Brain microvascular endothelial cell (primary cell): Measurements from ENCODE around the gene L2HGDH.

ENCODE experiments used
- DNase-seq: peaks from one replicate; pipeline ENCODE4 v3.0.0-alpha.2; 2020
- H3K27ac ChIP-seq: fragments of 250-450 bp; sonication (Bioruptor Pico); 2 replicates; pipeline ENCODE4 v1.5.1; 2020; ENCODE audit warnings: mild to moderate bottlenecking, moderate library complexity
- H3K27me3 ChIP-seq: fragments of 250-450 bp; sonication (Bioruptor Pico); replicated peaks from 2 replicates; pipeline ENCODE4 v1.5.1; 2020; ENCODE audit warnings: mild to moderate bottlenecking
- H3K36me3 ChIP-seq: fragments of 250-450 bp; sonication (Bioruptor Pico); replicated peaks from 2 replicates; pipeline ENCODE4 v1.5.1; 2020; ENCODE audit warnings: mild to moderate bottlenecking
- H3K4me3 ChIP-seq: 2 replicates; pipeline ENCODE4 v1.5.1; 2011; ENCODE audit warnings: low read depth, mild to moderate bottlenecking, control low read depth, low read length, moderate library complexity
- in situ Hi-C: cut with HindIII; loops from 2 replicates; pipeline ENCODE4 v1.10.0; 2017; ENCODE audit warnings: low sequenced_read_pairs, low pct_ligation_motif_present
- TF ChIP-seq, protein P1 (sequence below): IDR thresholded peaks from 2 replicates; pipeline ENCODE4 v1.5.1; 2011; ENCODE audit warnings: low read depth, mild to moderate bottlenecking, moderate library complexity, low read length, control low read depth, inconsistent platforms; ENCODE audit errors: missing control alignments

Gene L2HGDH

DNA sequence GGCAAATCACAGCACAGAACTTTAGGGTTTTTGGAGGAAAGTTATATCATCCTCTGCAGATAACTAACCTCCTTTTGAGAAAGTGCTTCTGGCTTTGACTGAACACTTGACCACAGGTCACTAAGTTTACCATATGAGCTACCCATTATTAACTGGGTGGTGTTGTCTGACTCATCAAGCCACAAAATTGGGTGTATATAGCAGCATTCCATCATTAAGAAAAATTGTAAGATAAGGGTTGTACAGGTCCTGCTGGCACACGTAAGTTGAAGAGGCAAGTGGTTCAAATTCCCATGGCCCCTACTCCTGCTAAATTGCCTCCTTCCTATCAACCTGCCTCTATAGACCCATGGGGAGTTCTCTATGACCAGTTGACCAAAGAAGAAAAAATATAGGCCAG is 39.5 kb downstream of the L2HGDH start:
- H3K27me3 ChIP-seq: no peaks in the 10 kb centered on the region
- DNase-seq: no peak
- no peak overlapping the region for H3K4me3 ChIP-seq
- no peaks in the 10 kb centered on the region for H3K36me3 ChIP-seq
- H3K27ac ChIP-seq: no peak overlapping the region
- in situ Hi-C loops: no loop called here
- TF ChIP-seq, protein P1, sequence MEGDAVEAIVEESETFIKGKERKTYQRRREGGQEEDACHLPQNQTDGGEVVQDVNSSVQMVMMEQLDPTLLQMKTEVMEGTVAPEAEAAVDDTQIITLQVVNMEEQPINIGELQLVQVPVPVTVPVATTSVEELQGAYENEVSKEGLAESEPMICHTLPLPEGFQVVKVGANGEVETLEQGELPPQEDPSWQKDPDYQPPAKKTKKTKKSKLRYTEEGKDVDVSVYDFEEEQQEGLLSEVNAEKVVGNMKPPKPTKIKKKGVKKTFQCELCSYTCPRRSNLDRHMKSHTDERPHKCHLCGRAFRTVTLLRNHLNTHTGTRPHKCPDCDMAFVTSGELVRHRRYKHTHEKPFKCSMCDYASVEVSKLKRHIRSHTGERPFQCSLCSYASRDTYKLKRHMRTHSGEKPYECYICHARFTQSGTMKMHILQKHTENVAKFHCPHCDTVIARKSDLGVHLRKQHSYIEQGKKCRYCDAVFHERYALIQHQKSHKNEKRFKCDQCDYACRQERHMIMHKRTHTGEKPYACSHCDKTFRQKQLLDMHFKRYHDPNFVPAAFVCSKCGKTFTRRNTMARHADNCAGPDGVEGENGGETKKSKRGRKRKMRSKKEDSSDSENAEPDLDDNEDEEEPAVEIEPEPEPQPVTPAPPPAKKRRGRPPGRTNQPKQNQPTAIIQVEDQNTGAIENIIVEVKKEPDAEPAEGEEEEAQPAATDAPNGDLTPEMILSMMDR: no peak

DNA sequence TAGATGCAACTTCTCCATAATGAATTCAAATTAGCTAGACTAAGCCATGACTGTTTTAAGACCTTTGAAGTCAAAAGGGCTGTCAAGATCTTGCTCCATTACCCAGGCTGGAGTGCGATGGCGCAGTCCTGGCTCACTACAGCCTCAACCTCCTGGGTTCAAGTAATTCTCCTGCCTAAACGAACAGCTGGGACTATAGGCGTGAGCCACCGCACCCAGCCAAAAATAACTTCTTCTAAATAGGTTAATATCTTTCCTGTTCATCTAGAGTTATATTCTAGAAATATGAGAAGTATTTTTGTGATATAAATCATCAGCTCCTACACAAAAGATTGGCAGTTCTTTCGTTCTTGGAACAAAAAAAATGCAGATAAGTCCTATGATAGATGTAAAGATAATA is 41.1 kb downstream of the L2HGDH start:
- TF ChIP-seq, protein P1: no peak
- in situ Hi-C loops: no loop called here
- no peak for DNase-seq
- no peak overlapping the region for H3K27ac ChIP-seq
- H3K4me3 ChIP-seq: no peak overlapping the region
- no peaks in the 10 kb centered on the region for H3K27me3 ChIP-seq
- no peaks in the 10 kb centered on the region for H3K36me3 ChIP-seq

GRCh38 chr14:50265029-50265428 is 47.0 kb downstream of the L2HGDH start:
- H3K36me3 ChIP-seq: no peaks in the 10 kb centered on the region
- no peak overlapping the region for H3K4me3 ChIP-seq
- no peak overlapping the region for H3K27ac ChIP-seq
- no peak for DNase-seq
- in situ Hi-C loops: no loop called here
- no peaks in the 10 kb centered on the region for H3K27me3 ChIP-seq
- TF ChIP-seq, protein P1: no peak

DNA sequence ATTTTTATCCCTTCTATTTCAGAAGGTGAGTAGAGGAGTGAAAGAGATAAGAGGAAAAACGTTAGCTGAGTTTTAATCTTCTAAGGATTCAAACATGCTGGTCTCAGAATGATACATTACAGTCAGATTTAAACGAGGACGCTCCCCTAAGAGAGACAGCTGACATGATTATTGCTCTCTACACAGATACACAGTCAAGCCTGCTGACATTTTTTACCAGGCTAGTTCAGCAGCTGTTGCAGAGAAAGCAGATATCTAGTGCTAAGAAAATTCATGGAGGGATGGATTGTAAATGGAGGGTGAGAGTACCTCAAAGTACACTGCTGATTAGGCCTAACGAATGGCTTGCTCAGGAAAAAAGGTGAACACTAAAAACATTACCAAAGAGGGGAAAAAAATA is 48.7 kb downstream of the L2HGDH start:
- Histone ChIP-seq H3K27ac (no peak overlapping the region), H3K4me3 (no peak overlapping the region), H3K27me3 (no peaks in the 10 kb centered on the region), H3K36me3 (no peaks in the 10 kb centered on the region)
- TF ChIP-seq, protein P1: no peak
- DNase-seq: no peak
- in situ Hi-C loops: no loop called here

DNA sequence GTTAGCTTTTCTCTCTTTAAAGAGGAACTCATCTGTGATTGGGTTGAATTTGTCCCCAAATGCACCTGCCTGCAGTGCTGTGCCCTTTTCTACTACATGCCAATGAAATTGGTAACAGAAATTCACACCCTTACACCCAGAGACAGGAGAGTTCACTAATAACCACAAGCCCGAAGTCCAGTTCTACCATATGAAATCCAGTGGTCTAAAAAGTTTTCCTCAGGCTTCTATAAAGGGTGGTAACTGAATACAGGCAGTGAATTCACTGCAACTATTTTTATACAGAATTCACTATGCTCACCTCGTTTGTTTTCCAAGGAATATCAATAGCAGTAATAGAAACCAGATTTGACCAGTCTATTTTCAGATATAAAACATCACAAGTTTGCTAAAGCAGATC is 49.2 kb downstream of the L2HGDH start:
- Histone ChIP-seq H3K4me3 (no peak overlapping the region), H3K27ac (no peak overlapping the region), H3K36me3 (no peaks in the 10 kb centered on the region), H3K27me3 (no peaks in the 10 kb centered on the region)
- no peak for DNase-seq
- TF ChIP-seq, protein P1: no peak
- in situ Hi-C loops: no loop called here

DNA sequence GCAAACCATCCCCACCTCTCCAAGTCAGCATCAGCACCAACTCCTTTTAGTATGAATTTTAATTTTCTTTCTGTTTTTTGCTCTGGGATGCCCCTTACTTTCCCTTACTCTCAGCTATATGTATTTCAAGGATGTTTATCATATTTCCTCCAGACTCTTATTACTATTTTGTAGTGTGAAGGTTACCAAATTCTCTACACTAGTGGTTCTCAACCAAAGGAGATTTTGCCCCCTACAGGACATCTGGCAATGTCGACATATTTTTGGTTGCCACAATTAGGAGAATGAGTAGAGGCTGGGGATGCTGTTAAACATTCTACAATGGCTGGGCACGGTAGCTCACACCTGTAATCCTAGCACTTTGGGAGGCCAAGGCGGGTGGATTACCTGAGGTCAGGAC is 51.5 kb downstream of the L2HGDH start:
- peak; percentile 16 for DNase-seq
- H3K27me3 ChIP-seq: no peaks in the 10 kb centered on the region
- TF ChIP-seq, protein P1: peak; percentile 63
- H3K27ac ChIP-seq: no peak overlapping the region
- in situ Hi-C loops: no loop called here
- no peaks in the 10 kb centered on the region for H3K36me3 ChIP-seq
- H3K4me3 ChIP-seq: no peak overlapping the region
